GM23338 (cell line): ENCODE results near the gene CACNB4. TPM values are rescaled to one million over a fixed set of nuclear protein-coding genes. Genes with fewer than 3 reads are reported as not detected.
A peak's percentile ranks its signal among the peaks of the same experiment; 100 is the strongest.

Experiments used
- ATAC-seq: fragments of 200-7000 bp; cut with Tn5 transposase; 3 replicates; pipeline ENCODE4 v1.9.1; 2020
- DNase-seq: peaks from one replicate; pipeline ENCODE4 v3.0.0-alpha.2; 2015; ENCODE audit warnings: low spot score
- H2AFZ ChIP-seq: fragments of 200-600 bp; sonication (generic); 2 replicates; pipeline ENCODE4 v1.8.0; 2016; ENCODE audit warnings: antibody characterized with exemption, mild to moderate bottlenecking, moderate library complexity
- H3F3A ChIP-seq: fragments of 200-600 bp; sonication (generic); replicated peaks from 2 replicates; pipeline ENCODE4 v1.8.0; 2017; ENCODE audit warnings: antibody characterized with exemption, mixed run types, low read depth
- H3K27ac ChIP-seq: fragments of 200-600 bp; sonication (generic); 2 replicates; pipeline ENCODE4 v1.6.1; 2016; ENCODE audit warnings: low read depth
- H3K27me3 ChIP-seq: fragments of 200-600 bp; sonication (generic); 2 replicates; pipeline ENCODE4 v1.8.0; 2016; ENCODE audit warnings: mild to moderate bottlenecking, mixed run types, moderate library complexity; ENCODE audit not compliant: insufficient read depth
- H3K36me3 ChIP-seq: fragments of 200-600 bp; sonication (generic); 2 replicates; pipeline ENCODE4 v1.8.0; 2016; ENCODE audit warnings: mild to moderate bottlenecking; ENCODE audit not compliant: insufficient read depth
- H3K4me1 ChIP-seq: fragments of 200-600 bp; sonication (generic); 2 replicates; pipeline ENCODE4 v1.8.0; 2016; ENCODE audit warnings: mild to moderate bottlenecking, moderate library complexity; ENCODE audit not compliant: insufficient read depth
- H3K4me2 ChIP-seq: fragments of 200-600 bp; sonication (generic); 2 replicates; pipeline ENCODE4 v1.7.1; 2017; ENCODE audit warnings: mixed run types
- H3K4me3 ChIP-seq: fragments of 200-600 bp; sonication (generic); 2 replicates; pipeline ENCODE4 v1.6.1; 2016; ENCODE audit warnings: mixed run types
- H3K79me2 ChIP-seq: fragments of 200-600 bp; sonication (generic); replicated peaks from 2 replicates; pipeline ENCODE4 v1.8.0; 2017; ENCODE audit warnings: mild to moderate bottlenecking; ENCODE audit not compliant: insufficient read depth
- H3K9me2 ChIP-seq: fragments of 200-600 bp; sonication (generic); 2 replicates; pipeline ENCODE4 v1.8.0; 2017; ENCODE audit not compliant: insufficient read depth
- H4K20me1 ChIP-seq: fragments of 200-600 bp; sonication (generic); replicated peaks from 2 replicates; pipeline ENCODE4 v1.8.0; 2017; ENCODE audit warnings: mild to moderate bottlenecking; ENCODE audit not compliant: insufficient read depth
- H3K27ac Mint-ChIP-seq: 2 replicates; pipeline ENCODE4 v1.8.0; 2020; ENCODE audit warnings: inconsistent platforms, mild to moderate bottlenecking, moderate library complexity, mixed read lengths
- H3K27me3 Mint-ChIP-seq: 3 replicates; pipeline ENCODE4 v1.8.0; 2022; ENCODE audit warnings: low read depth, mild to moderate bottlenecking, moderate library complexity, mixed read lengths, inconsistent platforms; ENCODE audit not compliant: insufficient read depth, poor library complexity
- H3K36me3 Mint-ChIP-seq: 3 replicates; pipeline ENCODE4 v1.8.0; 2021; ENCODE audit warnings: low read depth, mild to moderate bottlenecking, inconsistent platforms, moderate library complexity, mixed read lengths
- H3K4me1 Mint-ChIP-seq: 3 replicates; pipeline ENCODE4 v1.8.0; 2020; ENCODE audit warnings: mild to moderate bottlenecking, inconsistent platforms, mixed read lengths
- H3K4me3 Mint-ChIP-seq: 3 replicates; pipeline ENCODE4 v1.8.0; 2021; ENCODE audit warnings: moderate library complexity, mild to moderate bottlenecking, inconsistent platforms, mixed read lengths
- H3K9me3 Mint-ChIP-seq: 3 replicates; pipeline ENCODE4 v1.8.0; 2020; ENCODE audit warnings: moderate library complexity, mild to moderate bottlenecking, inconsistent platforms, mixed read lengths
- CREB1 ChIP-seq: fragments of 250-450 bp; sonication (Bioruptor Pico); IDR thresholded peaks from 2 replicates; pipeline ENCODE4 v1.5.0; 2020; ENCODE audit warnings: low read depth, mild to moderate bottlenecking, moderate library complexity
- EZH2 ChIP-seq: fragments of 200-600 bp; sonication (generic); IDR thresholded peaks from one replicate; pipeline ENCODE4 v1.8.0; 2017; ENCODE audit warnings: antibody characterized with exemption, mild to moderate bottlenecking, low read depth; ENCODE audit not compliant: unreplicated experiment
- EZH2phosphoT487 ChIP-seq: fragments of 200-600 bp; sonication (generic); IDR thresholded peaks from one replicate; pipeline ENCODE4 v1.8.1; 2018; ENCODE audit warnings: antibody characterized with exemption; ENCODE audit not compliant: unreplicated experiment
- JUNB ChIP-seq: IDR thresholded peaks from one replicate; pipeline ENCODE4 v1.6.1; 2016; ENCODE audit warnings: antibody characterized with exemption; ENCODE audit not compliant: unreplicated experiment
- NANOG ChIP-seq: IDR thresholded peaks from 2 replicates; pipeline ENCODE4 v1.6.1; 2016; ENCODE audit warnings: antibody characterized with exemption, borderline replicate concordance
- POLR2AphosphoS5 ChIP-seq: IDR thresholded peaks from 2 replicates; pipeline ENCODE4 v1.6.1; 2016; ENCODE audit warnings: antibody characterized with exemption, low read depth
- STAT1 ChIP-seq: IDR thresholded peaks from one replicate; pipeline ENCODE4 v1.6.1; 2016; ENCODE audit warnings: antibody characterized with exemption; ENCODE audit not compliant: unreplicated experiment
- ZNF114 ChIP-seq: fragments of 250-450 bp; sonication (Bioruptor Pico); IDR thresholded peaks from 2 replicates; pipeline ENCODE4 v1.5.0; 2020; ENCODE audit warnings: mild to moderate bottlenecking, moderate library complexity
- ZNF331 ChIP-seq: fragments of 250-450 bp; sonication (Bioruptor Pico); IDR thresholded peaks from 2 replicates; pipeline ENCODE4 v1.5.0; 2020; ENCODE audit warnings: low read depth, mild to moderate bottlenecking, moderate library complexity
- polyA plus RNA-seq: library from polyadenylated mRNA; unstranded; fragments of >200 nt; fragmentation: Nextera tagmentation; extraction: Ambion mirVana; gene quantifications from 2 replicates; pipeline ENCODE4 v1.2.1, GENCODE V29; 2016
- total RNA-seq: library from RNA; depleted of rRNA; stranded (reverse); fragments of >200 nt; shearing (Covaris generic); gene quantifications from 2 replicates; pipeline ENCODE4 v1.2.3, GENCODE V29; 2014
- TF ChIP-seq, protein P1 (sequence below): fragments of 250-450 bp; sonication (Bioruptor Pico); IDR thresholded peaks from 2 replicates; pipeline ENCODE4 v1.5.0; 2020; ENCODE audit warnings: mild to moderate bottlenecking, moderate library complexity
- TF ChIP-seq, protein P2 (sequence below), 2 experiments: fragments of 200-600 bp in 1 of 2; sonication (generic) in 1 of 2; conservative IDR thresholded peaks; 2 replicates each; pipeline versions ENCODE4 v1.5.1 to v1.6.1; 2016 to 2017; ENCODE audit warnings: antibody characterized with exemption in 2 of 2, low read depth in 2 of 2, mild to moderate bottlenecking in 2 of 2, moderate library complexity in 1 of 2

The CACNB4 gene
- total and polyA plus RNA-seq, 2 experiments from 2014 or later, result 4.0 to 9.8 TPM

DNA sequence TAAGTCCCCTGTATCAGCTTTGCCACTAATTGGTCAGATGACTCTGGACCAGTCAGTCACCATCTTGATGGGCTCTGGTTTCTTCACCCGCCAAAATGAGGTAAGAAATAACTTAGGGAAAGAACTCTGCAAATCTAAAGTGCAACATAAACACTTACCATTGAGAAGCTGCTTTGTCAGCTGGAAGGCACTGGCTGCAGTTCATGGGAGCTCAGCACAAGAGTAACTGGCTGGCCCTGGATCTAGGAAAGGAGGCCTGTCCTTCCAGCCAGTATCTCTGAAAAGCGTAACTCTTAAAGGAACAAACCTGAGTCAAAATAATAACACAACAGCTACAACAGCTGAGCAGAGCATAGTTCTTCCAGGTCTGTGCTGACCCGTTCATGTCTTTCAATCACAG is 123.9 kb downstream of the CACNB4 start (continued):
- TF ChIP-seq, protein P1, sequence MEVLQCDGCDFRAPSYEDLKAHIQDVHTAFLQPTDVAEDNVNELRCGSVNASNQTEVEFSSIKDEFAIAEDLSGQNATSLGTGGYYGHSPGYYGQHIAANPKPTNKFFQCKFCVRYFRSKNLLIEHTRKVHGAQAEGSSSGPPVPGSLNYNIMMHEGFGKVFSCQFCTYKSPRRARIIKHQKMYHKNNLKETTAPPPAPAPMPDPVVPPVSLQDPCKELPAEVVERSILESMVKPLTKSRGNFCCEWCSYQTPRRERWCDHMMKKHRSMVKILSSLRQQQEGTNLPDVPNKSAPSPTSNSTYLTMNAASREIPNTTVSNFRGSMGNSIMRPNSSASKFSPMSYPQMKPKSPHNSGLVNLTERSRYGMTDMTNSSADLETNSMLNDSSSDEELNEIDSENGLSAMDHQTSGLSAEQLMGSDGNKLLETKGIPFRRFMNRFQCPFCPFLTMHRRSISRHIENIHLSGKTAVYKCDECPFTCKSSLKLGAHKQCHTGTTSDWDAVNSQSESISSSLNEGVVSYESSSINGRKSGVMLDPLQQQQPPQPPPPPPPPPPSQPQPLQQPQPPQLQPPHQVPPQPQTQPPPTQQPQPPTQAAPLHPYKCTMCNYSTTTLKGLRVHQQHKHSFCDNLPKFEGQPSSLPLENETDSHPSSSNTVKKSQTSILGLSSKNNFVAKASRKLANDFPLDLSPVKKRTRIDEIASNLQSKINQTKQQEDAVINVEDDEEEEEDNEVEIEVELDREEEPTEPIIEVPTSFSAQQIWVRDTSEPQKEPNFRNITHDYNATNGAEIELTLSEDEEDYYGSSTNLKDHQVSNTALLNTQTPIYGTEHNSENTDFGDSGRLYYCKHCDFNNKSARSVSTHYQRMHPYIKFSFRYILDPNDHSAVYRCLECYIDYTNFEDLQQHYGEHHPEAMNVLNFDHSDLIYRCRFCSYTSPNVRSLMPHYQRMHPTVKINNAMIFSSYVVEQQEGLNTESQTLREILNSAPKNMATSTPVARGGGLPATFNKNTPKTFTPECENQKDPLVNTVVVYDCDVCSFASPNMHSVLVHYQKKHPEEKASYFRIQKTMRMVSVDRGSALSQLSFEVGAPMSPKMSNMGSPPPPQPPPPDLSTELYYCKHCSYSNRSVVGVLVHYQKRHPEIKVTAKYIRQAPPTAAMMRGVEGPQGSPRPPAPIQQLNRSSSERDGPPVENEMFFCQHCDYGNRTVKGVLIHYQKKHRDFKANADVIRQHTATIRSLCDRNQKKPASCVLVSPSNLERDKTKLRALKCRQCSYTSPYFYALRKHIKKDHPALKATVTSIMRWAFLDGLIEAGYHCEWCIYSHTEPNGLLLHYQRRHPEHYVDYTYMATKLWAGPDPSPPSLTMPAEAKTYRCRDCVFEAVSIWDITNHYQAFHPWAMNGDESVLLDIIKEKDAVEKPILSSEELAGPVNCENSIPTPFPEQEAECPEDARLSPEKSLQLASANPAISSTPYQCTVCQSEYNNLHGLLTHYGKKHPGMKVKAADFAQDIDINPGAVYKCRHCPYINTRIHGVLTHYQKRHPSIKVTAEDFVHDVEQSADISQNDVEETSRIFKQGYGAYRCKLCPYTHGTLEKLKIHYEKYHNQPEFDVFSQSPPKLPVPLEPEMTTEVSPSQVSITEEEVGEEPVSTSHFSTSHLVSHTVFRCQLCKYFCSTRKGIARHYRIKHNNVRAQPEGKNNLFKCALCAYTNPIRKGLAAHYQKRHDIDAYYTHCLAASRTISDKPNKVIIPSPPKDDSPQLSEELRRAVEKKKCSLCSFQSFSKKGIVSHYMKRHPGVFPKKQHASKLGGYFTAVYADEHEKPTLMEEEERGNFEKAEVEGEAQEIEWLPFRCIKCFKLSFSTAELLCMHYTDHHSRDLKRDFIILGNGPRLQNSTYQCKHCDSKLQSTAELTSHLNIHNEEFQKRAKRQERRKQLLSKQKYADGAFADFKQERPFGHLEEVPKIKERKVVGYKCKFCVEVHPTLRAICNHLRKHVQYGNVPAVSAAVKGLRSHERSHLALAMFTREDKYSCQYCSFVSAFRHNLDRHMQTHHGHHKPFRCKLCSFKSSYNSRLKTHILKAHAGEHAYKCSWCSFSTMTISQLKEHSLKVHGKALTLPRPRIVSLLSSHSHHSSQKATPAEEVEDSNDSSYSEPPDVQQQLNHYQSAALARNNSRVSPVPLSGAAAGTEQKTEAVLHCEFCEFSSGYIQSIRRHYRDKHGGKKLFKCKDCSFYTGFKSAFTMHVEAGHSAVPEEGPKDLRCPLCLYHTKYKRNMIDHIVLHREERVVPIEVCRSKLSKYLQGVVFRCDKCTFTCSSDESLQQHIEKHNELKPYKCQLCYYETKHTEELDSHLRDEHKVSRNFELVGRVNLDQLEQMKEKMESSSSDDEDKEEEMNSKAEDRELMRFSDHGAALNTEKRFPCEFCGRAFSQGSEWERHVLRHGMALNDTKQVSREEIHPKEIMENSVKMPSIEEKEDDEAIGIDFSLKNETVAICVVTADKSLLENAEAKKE (CRISPR knock-in tag), result no peak
- TF ChIP-seq, protein P2, sequence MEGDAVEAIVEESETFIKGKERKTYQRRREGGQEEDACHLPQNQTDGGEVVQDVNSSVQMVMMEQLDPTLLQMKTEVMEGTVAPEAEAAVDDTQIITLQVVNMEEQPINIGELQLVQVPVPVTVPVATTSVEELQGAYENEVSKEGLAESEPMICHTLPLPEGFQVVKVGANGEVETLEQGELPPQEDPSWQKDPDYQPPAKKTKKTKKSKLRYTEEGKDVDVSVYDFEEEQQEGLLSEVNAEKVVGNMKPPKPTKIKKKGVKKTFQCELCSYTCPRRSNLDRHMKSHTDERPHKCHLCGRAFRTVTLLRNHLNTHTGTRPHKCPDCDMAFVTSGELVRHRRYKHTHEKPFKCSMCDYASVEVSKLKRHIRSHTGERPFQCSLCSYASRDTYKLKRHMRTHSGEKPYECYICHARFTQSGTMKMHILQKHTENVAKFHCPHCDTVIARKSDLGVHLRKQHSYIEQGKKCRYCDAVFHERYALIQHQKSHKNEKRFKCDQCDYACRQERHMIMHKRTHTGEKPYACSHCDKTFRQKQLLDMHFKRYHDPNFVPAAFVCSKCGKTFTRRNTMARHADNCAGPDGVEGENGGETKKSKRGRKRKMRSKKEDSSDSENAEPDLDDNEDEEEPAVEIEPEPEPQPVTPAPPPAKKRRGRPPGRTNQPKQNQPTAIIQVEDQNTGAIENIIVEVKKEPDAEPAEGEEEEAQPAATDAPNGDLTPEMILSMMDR (conservative IDR thresholded peaks at IDR 0.05; ENCODE audit: low read depth in 2 of 2), result no peak
- no peak for TF ChIP-seq ZNF114 (CRISPR knock-in tag)
- TF ChIP-seq STAT1, result no peak
- TF ChIP-seq NANOG, result no peak
- TF ChIP-seq EZH2, result no peak
- no peak for TF ChIP-seq CREB1 (CRISPR knock-in tag)
- TF ChIP-seq JUNB, result no peak
- no peak for TF ChIP-seq POLR2AphosphoS5

DNA sequence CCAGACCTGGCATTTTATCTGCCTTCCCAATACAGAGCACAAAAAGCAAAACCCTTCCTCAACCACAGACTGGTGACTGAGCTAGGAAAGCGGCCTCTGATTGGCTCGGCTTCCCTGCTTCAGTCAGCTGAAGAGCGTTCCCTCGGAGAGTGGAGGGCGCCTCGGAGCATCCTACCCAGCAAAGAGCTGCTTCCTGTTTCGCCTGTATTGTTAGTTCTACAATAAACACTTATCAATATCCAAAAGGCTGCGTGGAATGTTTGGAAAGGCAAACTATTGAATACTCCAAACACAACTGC is 125.0 kb downstream of the CACNB4 start:
- H3K36me3 Mint-ChIP-seq, result no peaks in the 10 kb centered on the region
- H3K4me1 Mint-ChIP-seq, result peaks cover 36% of the 10 kb centered on the region
- no peaks in the 10 kb centered on the region for H3K9me3 Mint-ChIP-seq
- no peak overlapping the region for H3K27ac Mint-ChIP-seq
- H3K4me3 Mint-ChIP-seq, result no peak overlapping the region
- Histone ChIP-seq H3K79me2 (no peaks in the 10 kb centered on the region), H3K4me1 (peaks cover 16% of the 10 kb centered on the region; the same call in 1 of the 2 replicates), H3K4me2 (no peak overlapping the region), H3K27ac (no peak overlapping the region), H2AFZ (peak overlapping the region; percentile 73; the same call in 1 of the 2 replicates), H3K36me3 (no peaks in the 10 kb centered on the region), H3K9me2 (no peaks in the 10 kb centered on the region), H3F3A (no peaks in the 10 kb centered on the region), H3K4me3 (no peak overlapping the region), H4K20me1 (no peaks in the 10 kb centered on the region), H3K27me3 (no peaks in the 10 kb centered on the region)
- peak; percentile 69 for DNase-seq
- H3K27me3 Mint-ChIP-seq, result peaks cover 9% of the 10 kb centered on the region
- peak; percentile 97 for ATAC-seq
- TF ChIP-seq NANOG, result no peak
- no peak for TF ChIP-seq CREB1 (CRISPR knock-in tag)
- no peak for TF ChIP-seq ZNF114 (CRISPR knock-in tag)
- TF ChIP-seq POLR2AphosphoS5, result no peak
- TF ChIP-seq EZH2phosphoT487, result no peak
- no peak for TF ChIP-seq ZNF331
- TF ChIP-seq, protein P2 (conservative IDR thresholded peaks at IDR 0.05; ENCODE audit: low read depth in 2 of 2), result no peak
